ENCODE measurements around the gene RHOXF1. TPM values are rescaled to one million over a fixed set of nuclear protein-coding genes. Genes with fewer than 3 reads are reported as not detected.
"Not testable (repeated sequence)": the region's sequence is repeated elsewhere in the genome, so short reads cannot be mapped to it uniquely, and the experiment has no call there.

Gene RHOXF1
- under 1 TPM in 1 of 2 donors, not detected in 1; 0.45 TPM for total RNA-seq

- intact Hi-C loops (cut with DNase I), result no loop called here
- no peak within 1 kb of the TSS for H3K9ac ChIP-seq (ENCODE audit: low read depth in 2 of 2, low read length in 2 of 2)
- TF ChIP-seq CTCF (IDR thresholded peaks at IDR 0.05), result no peak
Observed at GRCh38 chrX:120115438-120115963, at the start of gene RHOXF1. RHOXF1 (minus strand) TSS chrX:120115913; CDS start chrX:120115862, 51 bp downstream.

GRCh38 chrX:120159086-120159485, 43.4 kb upstream of the RHOXF1 start:
- DNase-seq; H3K27ac ChIP-seq; H3K4me1 ChIP-seq; intact Hi-C loops (cut with DNase I); H3K9me3 ChIP-seq; H3K27me3 ChIP-seq; H3K4me3 ChIP-seq; H3K36me3 ChIP-seq; H3K9ac ChIP-seq (ENCODE audit: low read depth in 2 of 2, low read length in 2 of 2): not testable (repeated sequence)

More at GRCh38 chrX:120115438-120115963, at the start of gene RHOXF1:
- Histone ChIP-seq H3K27ac (no peak within 1 kb of the TSS), H3K27me3 (no peaks in the 10 kb centered on the region), H3K9me3 (no peaks in the 10 kb centered on the region), H3K4me3 (no peak within 1 kb of the TSS), H3K36me3 (no peaks in the 10 kb centered on the region), H3K4me1 (no peaks in the 10 kb centered on the region)
- DNase-seq, result no peak

- DNase-seq; H3K9me3 ChIP-seq; H3K4me3 ChIP-seq; intact Hi-C loops (cut with DNase I); H3K27ac ChIP-seq; H3K4me1 ChIP-seq; H3K36me3 ChIP-seq; H3K9ac ChIP-seq (ENCODE audit: low read depth in 2 of 2, low read length in 2 of 2); H3K27me3 ChIP-seq: not testable (repeated sequence)
Observed at GRCh38 chrX:120158313-120158712, 42.6 kb upstream of the RHOXF1 start, which contains the start of gene RHOXF2. RHOXF2 (plus strand) TSS chrX:120158613; CDS start chrX:120158751, 138 bp downstream.

GRCh38 chrX:120150109-120150744, 34.5 kb upstream of the RHOXF1 start:
- DNase-seq; H3K4me1 ChIP-seq; H3K9ac ChIP-seq (ENCODE audit: low read depth in 2 of 2, low read length in 2 of 2); H3K27ac ChIP-seq; H3K9me3 ChIP-seq; H3K27me3 ChIP-seq; H3K36me3 ChIP-seq; intact Hi-C loops (cut with DNase I); H3K4me3 ChIP-seq: not testable (repeated sequence)

GRCh38 chrX:120147537-120147936, 31.8 kb upstream of the RHOXF1 start:
- Histone ChIP-seq H3K27me3 (no peaks in the 10 kb centered on the region), H3K9me3 (no peaks in the 10 kb centered on the region), H3K36me3 (no peaks in the 10 kb centered on the region), H3K27ac (no peak overlapping the region), H3K4me1 (no peaks in the 10 kb centered on the region), H3K4me3 (no peak overlapping the region), H3K9ac (ENCODE audit: low read depth in 2 of 2, low read length in 2 of 2) (no peak overlapping the region)
- no peak for DNase-seq
- intact Hi-C loops (cut with DNase I), result no loop called here
- TF ChIP-seq CTCF (IDR thresholded peaks at IDR 0.05), result no peak

- H3K4me1 ChIP-seq; H3K9me3 ChIP-seq; H3K27me3 ChIP-seq; DNase-seq; H3K27ac ChIP-seq; H3K36me3 ChIP-seq; intact Hi-C loops (cut with DNase I); H3K9ac ChIP-seq (ENCODE audit: low read depth in 2 of 2, low read length in 2 of 2); H3K4me3 ChIP-seq: not testable (repeated sequence)
Observed at GRCh38 chrX:120146323-120146722, 30.6 kb upstream of the RHOXF1 start.

- no peak for DNase-seq
- TF ChIP-seq CTCF (IDR thresholded peaks at IDR 0.05), result no peak
- H3K27ac ChIP-seq, result no peak overlapping the region
- intact Hi-C loops (cut with DNase I), result no loop called here
- H3K27me3 ChIP-seq, result no peaks in the 10 kb centered on the region
- H3K4me1 ChIP-seq, result no peaks in the 10 kb centered on the region
- no peaks in the 10 kb centered on the region for H3K9me3 ChIP-seq
- H3K9ac ChIP-seq (ENCODE audit: low read depth in 2 of 2, low read length in 2 of 2), result no peak overlapping the region
- no peak overlapping the region for H3K4me3 ChIP-seq
- H3K36me3 ChIP-seq, result no peaks in the 10 kb centered on the region
Observed at GRCh38 chrX:120145295-120145925, 29.7 kb upstream of the RHOXF1 start.

Measured in colonic mucosa (tissue), 4 donors.